Thyroid gland (tissue), 4 donors: ENCODE data around the gene HECTD2.

ENCODE experiments used
- POLR2A ChIP-seq, 2 donors: fragments of 450-650 bp; IDR thresholded peaks; one replicate each; pipeline ENCODE4 v1.6.1; 2017; ENCODE audit warnings: antibody characterized with exemption in 2 of 2, mild to moderate bottlenecking in 2 of 2, moderate library complexity in 1 of 2
- TF ChIP-seq, protein P1 (sequence below), 6 experiments: fragments of 200-600 bp in 3 of 6; fragments of 450-650 bp in 3 of 6; sonication (generic) in 3 of 6; IDR thresholded peaks; one replicate each; pipeline ENCODE4 v1.5.1; 2016 to 2019; ENCODE audit warnings: antibody characterized with exemption in 6 of 6, mild to moderate bottlenecking in 2 of 6, inconsistent platforms in 1 of 6, moderate library complexity in 1 of 6

DNA sequence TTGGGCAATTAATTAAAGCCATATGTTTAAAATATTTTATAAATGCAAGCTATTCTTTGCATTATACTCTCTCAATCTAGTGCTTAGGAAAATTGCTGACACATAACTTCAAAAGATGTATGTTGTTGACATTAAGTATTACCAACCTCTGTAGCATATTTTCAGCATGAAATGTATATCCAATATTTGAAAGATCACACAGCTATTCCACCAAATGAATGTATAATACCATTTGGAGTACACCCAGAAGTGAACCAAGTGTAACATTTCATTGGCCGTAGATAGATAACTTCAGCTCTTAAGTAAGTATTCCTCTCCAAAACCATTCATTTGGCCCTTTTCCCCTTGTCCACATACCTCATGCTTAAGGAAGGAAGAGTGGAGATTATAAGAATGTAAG, 104.6 kb downstream of the HECTD2 start:
- TF ChIP-seq, protein P1, sequence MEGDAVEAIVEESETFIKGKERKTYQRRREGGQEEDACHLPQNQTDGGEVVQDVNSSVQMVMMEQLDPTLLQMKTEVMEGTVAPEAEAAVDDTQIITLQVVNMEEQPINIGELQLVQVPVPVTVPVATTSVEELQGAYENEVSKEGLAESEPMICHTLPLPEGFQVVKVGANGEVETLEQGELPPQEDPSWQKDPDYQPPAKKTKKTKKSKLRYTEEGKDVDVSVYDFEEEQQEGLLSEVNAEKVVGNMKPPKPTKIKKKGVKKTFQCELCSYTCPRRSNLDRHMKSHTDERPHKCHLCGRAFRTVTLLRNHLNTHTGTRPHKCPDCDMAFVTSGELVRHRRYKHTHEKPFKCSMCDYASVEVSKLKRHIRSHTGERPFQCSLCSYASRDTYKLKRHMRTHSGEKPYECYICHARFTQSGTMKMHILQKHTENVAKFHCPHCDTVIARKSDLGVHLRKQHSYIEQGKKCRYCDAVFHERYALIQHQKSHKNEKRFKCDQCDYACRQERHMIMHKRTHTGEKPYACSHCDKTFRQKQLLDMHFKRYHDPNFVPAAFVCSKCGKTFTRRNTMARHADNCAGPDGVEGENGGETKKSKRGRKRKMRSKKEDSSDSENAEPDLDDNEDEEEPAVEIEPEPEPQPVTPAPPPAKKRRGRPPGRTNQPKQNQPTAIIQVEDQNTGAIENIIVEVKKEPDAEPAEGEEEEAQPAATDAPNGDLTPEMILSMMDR (IDR thresholded peaks at IDR 0.05): no peak
- TF ChIP-seq POLR2A (IDR thresholded peaks at IDR 0.05): no peak
